ENCODE measurements around the gene ZNF423.

ZNF423 gene

GRCh38 chr16:49824593-49824992 lies 31.3 kb downstream of the ZNF423 start:
- H3K4me3 ChIP-seq (ENCODE audit: low read length) = no peak overlapping the region
- TF ChIP-seq, protein P1, sequence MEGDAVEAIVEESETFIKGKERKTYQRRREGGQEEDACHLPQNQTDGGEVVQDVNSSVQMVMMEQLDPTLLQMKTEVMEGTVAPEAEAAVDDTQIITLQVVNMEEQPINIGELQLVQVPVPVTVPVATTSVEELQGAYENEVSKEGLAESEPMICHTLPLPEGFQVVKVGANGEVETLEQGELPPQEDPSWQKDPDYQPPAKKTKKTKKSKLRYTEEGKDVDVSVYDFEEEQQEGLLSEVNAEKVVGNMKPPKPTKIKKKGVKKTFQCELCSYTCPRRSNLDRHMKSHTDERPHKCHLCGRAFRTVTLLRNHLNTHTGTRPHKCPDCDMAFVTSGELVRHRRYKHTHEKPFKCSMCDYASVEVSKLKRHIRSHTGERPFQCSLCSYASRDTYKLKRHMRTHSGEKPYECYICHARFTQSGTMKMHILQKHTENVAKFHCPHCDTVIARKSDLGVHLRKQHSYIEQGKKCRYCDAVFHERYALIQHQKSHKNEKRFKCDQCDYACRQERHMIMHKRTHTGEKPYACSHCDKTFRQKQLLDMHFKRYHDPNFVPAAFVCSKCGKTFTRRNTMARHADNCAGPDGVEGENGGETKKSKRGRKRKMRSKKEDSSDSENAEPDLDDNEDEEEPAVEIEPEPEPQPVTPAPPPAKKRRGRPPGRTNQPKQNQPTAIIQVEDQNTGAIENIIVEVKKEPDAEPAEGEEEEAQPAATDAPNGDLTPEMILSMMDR (conservative IDR thresholded peaks at IDR 0.05; ENCODE audit: low read length) = no peak
- no peak for DNase-seq (ENCODE audit: low read depth)

- H3K4me3 ChIP-seq (ENCODE audit: low read length) = no peak overlapping the region
- DNase-seq (ENCODE audit: low read depth) = no peak
- TF ChIP-seq, protein P1 (conservative IDR thresholded peaks at IDR 0.05; ENCODE audit: low read length) = no peak
These were observed 33.1 kb downstream of the ZNF423 start for GRCh38 chr16:49822649-49823370.

- no peak for DNase-seq (ENCODE audit: low read depth)
- H3K4me3 ChIP-seq (ENCODE audit: low read length) = no peak overlapping the region
- TF ChIP-seq, protein P1 (conservative IDR thresholded peaks at IDR 0.05; ENCODE audit: low read length) = no peak
These were observed 34.2 kb downstream of the ZNF423 start for GRCh38 chr16:49821614-49822282.

DNA sequence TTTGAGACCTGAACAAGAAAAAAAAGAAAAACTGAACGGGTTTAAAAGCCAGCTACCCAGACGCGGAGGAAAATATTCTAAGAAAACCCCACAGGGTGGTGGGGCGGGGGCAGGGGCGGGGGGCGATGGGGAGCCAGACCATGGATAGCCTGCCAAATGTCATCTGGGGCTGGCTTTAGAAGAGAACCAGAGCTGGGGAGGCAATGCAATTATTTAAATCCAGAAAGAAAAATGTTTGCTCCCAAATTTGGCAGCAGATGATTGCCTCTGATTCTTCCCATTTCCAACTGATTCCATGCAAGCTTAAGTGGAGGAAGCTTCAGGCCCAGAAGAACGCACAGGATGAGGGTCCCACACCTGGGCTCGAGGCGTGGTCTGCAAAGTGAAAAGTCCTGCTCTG lies 34.8 kb downstream of the ZNF423 start:
- no peak overlapping the region for H3K4me3 ChIP-seq (ENCODE audit: low read length)
- TF ChIP-seq, protein P1 (conservative IDR thresholded peaks at IDR 0.05; ENCODE audit: low read length) = no peak
- no peak for DNase-seq (ENCODE audit: low read depth)

DNA sequence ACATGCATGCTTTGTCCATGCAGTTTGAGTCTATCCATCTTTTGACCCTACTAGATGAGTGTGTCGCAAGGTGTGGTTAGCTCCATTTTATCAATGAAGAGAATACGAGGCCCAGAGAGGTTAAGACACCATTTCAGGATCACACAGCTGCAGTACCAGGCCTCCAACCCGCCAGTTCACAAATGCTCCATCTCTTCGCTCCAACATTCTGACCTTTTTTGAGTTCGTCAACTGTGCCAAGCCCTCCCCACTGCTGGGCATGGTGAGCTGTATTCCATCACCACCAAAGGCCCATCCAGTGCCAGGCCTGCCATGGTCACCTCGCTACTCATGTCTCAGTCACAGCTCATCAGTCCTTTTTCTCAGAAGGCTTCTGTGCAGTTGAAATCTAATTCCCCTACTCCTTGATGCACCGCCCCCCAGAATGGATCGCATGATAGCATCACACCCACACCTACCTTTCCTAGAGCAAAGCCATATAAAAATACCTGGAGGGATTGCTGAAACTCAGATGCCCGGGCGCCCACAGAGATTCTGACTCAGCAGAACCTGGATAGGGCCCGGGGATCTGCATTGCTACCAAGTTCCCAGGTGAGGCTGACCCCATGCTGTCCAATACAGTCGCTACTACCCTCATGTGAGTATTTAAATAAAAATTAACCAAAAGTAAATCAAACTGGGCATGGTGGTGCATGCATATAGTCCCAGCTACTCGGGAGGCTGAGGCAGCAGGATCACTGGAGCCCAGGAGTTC lies 38.0 kb downstream of the ZNF423 start:
- H3K4me3 ChIP-seq (ENCODE audit: low read length) = no peak overlapping the region
- DNase-seq (ENCODE audit: low read depth) = no peak
- TF ChIP-seq, protein P1 (conservative IDR thresholded peaks at IDR 0.05; ENCODE audit: low read length) = no peak

- H3K4me3 ChIP-seq (ENCODE audit: low read length) = no peak overlapping the region
- DNase-seq (ENCODE audit: low read depth) = no peak
- TF ChIP-seq, protein P1 (conservative IDR thresholded peaks at IDR 0.05; ENCODE audit: low read length) = no peak
These were observed 39.0 kb downstream of the ZNF423 start for GRCh38 chr16:49816875-49817274.
